ENCODE results near the gene UBALD2.

The UBALD2 gene

GRCh38 chr17:76272541-76273444, 7.6 kb downstream of the UBALD2 start:
- H3K4me3 ChIP-seq (replicated peaks in 1 of 2; ENCODE audit: low read depth in 2 of 2, low read length in 2 of 2), result no peak overlapping the region
- TF ChIP-seq, protein P1, sequence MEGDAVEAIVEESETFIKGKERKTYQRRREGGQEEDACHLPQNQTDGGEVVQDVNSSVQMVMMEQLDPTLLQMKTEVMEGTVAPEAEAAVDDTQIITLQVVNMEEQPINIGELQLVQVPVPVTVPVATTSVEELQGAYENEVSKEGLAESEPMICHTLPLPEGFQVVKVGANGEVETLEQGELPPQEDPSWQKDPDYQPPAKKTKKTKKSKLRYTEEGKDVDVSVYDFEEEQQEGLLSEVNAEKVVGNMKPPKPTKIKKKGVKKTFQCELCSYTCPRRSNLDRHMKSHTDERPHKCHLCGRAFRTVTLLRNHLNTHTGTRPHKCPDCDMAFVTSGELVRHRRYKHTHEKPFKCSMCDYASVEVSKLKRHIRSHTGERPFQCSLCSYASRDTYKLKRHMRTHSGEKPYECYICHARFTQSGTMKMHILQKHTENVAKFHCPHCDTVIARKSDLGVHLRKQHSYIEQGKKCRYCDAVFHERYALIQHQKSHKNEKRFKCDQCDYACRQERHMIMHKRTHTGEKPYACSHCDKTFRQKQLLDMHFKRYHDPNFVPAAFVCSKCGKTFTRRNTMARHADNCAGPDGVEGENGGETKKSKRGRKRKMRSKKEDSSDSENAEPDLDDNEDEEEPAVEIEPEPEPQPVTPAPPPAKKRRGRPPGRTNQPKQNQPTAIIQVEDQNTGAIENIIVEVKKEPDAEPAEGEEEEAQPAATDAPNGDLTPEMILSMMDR (IDR thresholded peaks at IDR 0.05; ENCODE audit: low read depth, low read length), result no peak
- no peak for DNase-seq (ENCODE audit: low read depth in 2 of 2)

DNA sequence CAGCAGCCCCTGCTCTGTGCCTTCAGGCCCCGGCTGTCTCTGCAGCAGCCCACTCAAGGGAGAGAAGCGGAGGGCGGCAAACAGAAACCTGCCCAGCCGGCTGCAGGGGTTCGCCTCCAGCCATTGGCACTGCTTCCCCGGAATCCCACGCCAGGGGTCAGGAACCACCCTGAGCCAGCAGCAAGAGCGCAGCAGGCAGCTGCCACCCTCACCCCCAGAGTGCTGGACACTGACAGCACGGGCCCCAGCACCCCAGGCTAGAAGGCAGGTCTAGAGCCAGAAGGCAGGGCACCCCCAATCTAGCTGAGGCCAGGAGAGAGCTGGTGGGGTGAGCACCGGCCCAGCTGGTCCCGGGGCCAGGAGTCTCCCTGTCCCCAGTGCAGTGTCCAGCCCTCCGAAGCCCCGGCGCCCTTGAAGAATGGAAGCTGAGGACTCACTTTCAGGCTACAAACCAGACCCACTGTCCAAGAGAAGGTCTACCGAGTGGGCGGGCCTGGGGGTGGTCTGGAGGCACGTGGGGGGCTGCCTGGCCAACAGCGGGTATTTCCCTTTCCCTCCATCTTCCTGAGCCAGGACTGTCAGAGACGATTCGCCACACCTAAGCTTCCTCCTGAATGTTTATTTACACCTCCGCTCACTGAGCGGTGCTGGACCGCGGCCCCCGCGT, 8.4 kb downstream of the UBALD2 start:
- TF ChIP-seq, protein P1 (IDR thresholded peaks at IDR 0.05; ENCODE audit: low read depth, low read length), result no peak
- no peak for DNase-seq (ENCODE audit: low read depth in 2 of 2)
- no peak overlapping the region for H3K4me3 ChIP-seq (replicated peaks in 1 of 2; ENCODE audit: low read depth in 2 of 2, low read length in 2 of 2)

- H3K4me3 ChIP-seq (replicated peaks in 1 of 2; ENCODE audit: low read depth in 2 of 2, low read length in 2 of 2), result no peak overlapping the region
- TF ChIP-seq, protein P1 (IDR thresholded peaks at IDR 0.05; ENCODE audit: low read depth, low read length), result no peak
- no peak for DNase-seq (ENCODE audit: low read depth in 2 of 2)
Observed at GRCh38 chr17:76274112-76274956, 9.2 kb downstream of the UBALD2 start.

DNA sequence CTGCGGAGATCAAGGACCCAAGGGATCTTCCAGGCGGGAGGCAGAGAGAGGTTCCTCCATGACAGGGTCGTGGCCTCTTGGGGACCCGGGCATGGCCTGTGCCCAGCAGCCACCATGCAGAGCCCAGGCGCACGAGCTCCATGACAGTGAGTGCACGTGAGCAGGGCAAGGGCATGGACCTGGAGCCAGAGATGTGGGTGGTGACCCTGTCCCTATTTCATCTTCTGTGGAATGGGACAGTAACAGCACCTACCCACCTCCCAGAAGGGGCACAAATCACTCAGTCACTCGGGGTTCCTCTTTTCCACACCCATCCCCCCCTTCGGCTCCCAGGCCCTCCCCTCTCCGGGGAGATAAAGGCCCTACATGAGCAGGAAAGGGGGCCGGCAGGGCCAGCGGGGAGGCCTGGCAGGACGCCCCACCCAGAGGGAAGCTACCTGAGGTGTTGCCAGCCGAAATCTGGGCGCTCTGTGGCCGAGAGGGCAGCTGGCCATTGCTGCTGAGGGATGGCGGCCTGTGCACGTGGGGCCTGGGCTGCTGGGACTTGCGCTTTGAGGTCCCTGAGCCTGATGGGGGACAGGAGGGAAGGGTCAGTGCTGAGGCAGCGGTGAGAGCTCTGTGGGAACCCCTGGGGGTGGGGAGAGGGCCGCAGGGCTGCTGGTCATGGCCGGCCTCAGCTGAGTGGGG, 10.4 kb downstream of the UBALD2 start:
- TF ChIP-seq, protein P1 (IDR thresholded peaks at IDR 0.05; ENCODE audit: low read depth, low read length), result no peak
- no peak for DNase-seq (ENCODE audit: low read depth in 2 of 2)
- no peak overlapping the region for H3K4me3 ChIP-seq (replicated peaks in 1 of 2; ENCODE audit: low read depth in 2 of 2, low read length in 2 of 2)

DNA sequence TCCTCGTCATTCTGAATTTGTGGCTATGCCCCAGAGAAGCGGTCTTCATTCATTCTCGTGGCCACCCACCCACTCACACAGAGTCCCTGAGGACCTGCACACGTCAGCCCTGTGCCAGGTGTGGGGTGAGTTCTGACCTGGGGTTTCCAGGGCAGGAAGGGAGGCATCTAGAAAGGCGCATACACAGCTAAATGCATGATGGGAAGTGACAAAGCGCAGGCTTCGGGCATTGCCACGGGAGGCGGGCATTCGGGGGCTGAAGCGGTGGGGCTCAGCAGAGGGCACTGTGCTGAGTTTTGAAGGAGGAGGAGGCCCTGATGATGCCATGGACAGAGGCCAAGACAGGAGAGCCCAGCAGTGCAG, 10.9 kb downstream of the UBALD2 start:
- DNase-seq (ENCODE audit: low read depth in 2 of 2), result no peak
- H3K4me3 ChIP-seq (replicated peaks in 1 of 2; ENCODE audit: low read depth in 2 of 2, low read length in 2 of 2), result no peak overlapping the region
- TF ChIP-seq, protein P1 (IDR thresholded peaks at IDR 0.05; ENCODE audit: low read depth, low read length), result no peak

Data from cardiac fibroblast (primary cell).